Transverse colon (tissue), 4 donors: ENCODE measurements around the gene ZNF486. TPM values are rescaled to one million over a fixed set of nuclear protein-coding genes. Genes with fewer than 3 reads are reported as not detected.
A peak's percentile ranks its signal among the peaks of the same experiment; 100 is the strongest.
"Not testable (repeated sequence)": the region's sequence is repeated elsewhere in the genome, so short reads cannot be mapped to it uniquely, and the experiment has no call there.

Experiments
- DNase-seq: peaks from one replicate; pipeline ENCODE4 v3.0.0-alpha.2; 2019
- H3K27ac ChIP-seq, 4 donors: fragments of 200-600 bp; sonication (generic); 2 replicates each; pipeline ENCODE4 v1.5.1; 2016 to 2018; ENCODE audit warnings: inconsistent platforms in 4 of 4
- H3K27me3 ChIP-seq: fragments of 200-600 bp; sonication (generic); 2 replicates; pipeline ENCODE4 v1.5.1; 2017; ENCODE audit warnings: inconsistent platforms
- H3K36me3 ChIP-seq, 4 donors: fragments of 200-600 bp; sonication (generic); 2 replicates each; pipeline ENCODE4 v1.5.1; 2017 to 2019; ENCODE audit warnings: inconsistent platforms in 4 of 4
- H3K4me1 ChIP-seq, 4 donors: fragments of 200-600 bp; sonication (generic); 2 replicates each; pipeline ENCODE4 v1.5.1; 2017 to 2020; ENCODE audit warnings: inconsistent platforms in 4 of 4
- H3K4me3 ChIP-seq, 4 donors: fragments of 200-600 bp; sonication (generic); 1 replicate in 1 of 4; 2 replicates in 3 of 4; pipeline versions ENCODE4 v1.5.1 to v1.6.1; 2017 to 2019; ENCODE audit warnings: inconsistent platforms in 4 of 4
- H3K9me3 ChIP-seq, 2 donors: fragments of 200-600 bp; sonication (generic); 2 replicates each; pipeline ENCODE4 v1.5.1; 2017 to 2019; ENCODE audit warnings: inconsistent platforms in 2 of 2
- CTCF ChIP-seq, 5 experiments: fragments of 200-600 bp in 3 of 5; fragments of 450-650 bp in 2 of 5; sonication (generic) in 3 of 5; IDR thresholded peaks; 1 replicate in 2 of 5; 2 replicates in 3 of 5; pipeline ENCODE4 v1.5.1; 2016 to 2017; ENCODE audit warnings: antibody characterized with exemption in 5 of 5, inconsistent platforms in 3 of 5, mild to moderate bottlenecking in 2 of 5, moderate library complexity in 1 of 5
- EP300 ChIP-seq: sonication (generic); formaldehyde crosslinking; IDR thresholded peaks from one replicate; pipeline ENCODE4 v1.6.1; 2017; ENCODE audit warnings: antibody characterized with exemption, low read depth
- POLR2A ChIP-seq: fragments of 450-650 bp; IDR thresholded peaks from one replicate; pipeline ENCODE4 v1.6.1; 2016; ENCODE audit warnings: antibody characterized with exemption, mild to moderate bottlenecking, moderate library complexity
- POLR2AphosphoS5 ChIP-seq, 3 donors: sonication (generic); formaldehyde crosslinking; IDR thresholded peaks; one replicate each; pipeline ENCODE4 v1.6.1; 2016; ENCODE audit warnings: antibody characterized with exemption in 3 of 3
- WGBS, 2 donors: methylation state at CpG; one replicate each; pipeline ENCODE4 v1.1.5; 2018; ENCODE audit warnings: low coverage in 1 of 2; 5-methylcytosine and 5-hydroxymethylcytosine counted together
- in situ Hi-C, 4 donors: fragments of 200-750 bp; cut with MboI; loops; one replicate each; pipeline versions ENCODE4 v1.15.0 to v1.15.1; 2017; ENCODE audit warnings: low sequenced_read_pairs in 3 of 4, low pct_ligation_motif_present in 1 of 4, low pct_unique_long_range_greater_than_20kb in 1 of 4
- intact Hi-C: fragments of 100-400 bp; cut with DNase I; formaldehyde crosslinking; loops from one replicate; pipeline ENCODE4 v1.15.1; 2023; ENCODE audit warnings: low total_unique reads
- small RNA-seq, 4 donors: library from RNA; depleted of rRNA; stranded (forward); fragments of <200 nt; gene quantifications; one replicate each; pipeline ENCODE3, GENCODE V24; 2016
- total RNA-seq, 4 donors: library from RNA; depleted of rRNA; stranded (reverse); fragments of >200 nt; gene quantifications; one replicate each; pipeline ENCODE4 v1.1.0, GENCODE V29; 2016

Gene ZNF486
- total RNA-seq, 4 donors from 2014 or later, result 0.80 to 3.5 (median 3.3) TPM; not detected in 1

DNA sequence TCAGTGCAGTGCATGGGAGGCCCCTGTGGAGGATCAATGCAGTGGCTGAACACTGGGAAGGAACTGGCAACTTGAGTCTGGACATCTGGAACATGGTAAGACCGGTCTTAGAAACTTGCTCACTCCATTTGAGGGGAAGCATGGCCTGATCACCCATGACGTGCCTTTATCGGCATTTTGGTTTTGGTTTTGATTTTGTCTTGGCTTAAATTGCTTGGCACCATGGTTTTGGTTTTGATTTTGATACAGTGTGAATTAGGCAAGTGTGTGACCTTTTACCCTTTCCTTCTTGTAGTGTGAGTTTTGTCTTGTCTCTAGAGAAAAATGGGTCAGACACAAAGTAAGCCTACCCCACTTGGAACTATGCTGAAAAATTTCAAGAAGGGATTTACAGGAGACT is 77.3 kb downstream of the ZNF486 start:
- 63% methylated on average over 3 of the region's 3 CpGs; no CpG with 5 or more reads in 1 of the 2 donors for WGBS, 2 donors
- no peak overlapping the region for H3K27ac ChIP-seq
- H3K9me3 ChIP-seq, result no peaks in the 10 kb centered on the region
- TF ChIP-seq POLR2A (no peak), EP300 (no peak), CTCF (IDR thresholded peaks at IDR 0.05) (no peak), POLR2AphosphoS5 (IDR thresholded peaks at IDR 0.05) (no peak)
- intact Hi-C loops (no loop called here), in situ Hi-C loops (no loop called here)
- no peaks in the 10 kb centered on the region for H3K4me1 ChIP-seq
- H3K36me3 ChIP-seq, result no peaks in the 10 kb centered on the region
- no peak overlapping the region for H3K4me3 ChIP-seq
- no peaks in the 10 kb centered on the region for H3K27me3 ChIP-seq
- DNase-seq, result no peak

DNA sequence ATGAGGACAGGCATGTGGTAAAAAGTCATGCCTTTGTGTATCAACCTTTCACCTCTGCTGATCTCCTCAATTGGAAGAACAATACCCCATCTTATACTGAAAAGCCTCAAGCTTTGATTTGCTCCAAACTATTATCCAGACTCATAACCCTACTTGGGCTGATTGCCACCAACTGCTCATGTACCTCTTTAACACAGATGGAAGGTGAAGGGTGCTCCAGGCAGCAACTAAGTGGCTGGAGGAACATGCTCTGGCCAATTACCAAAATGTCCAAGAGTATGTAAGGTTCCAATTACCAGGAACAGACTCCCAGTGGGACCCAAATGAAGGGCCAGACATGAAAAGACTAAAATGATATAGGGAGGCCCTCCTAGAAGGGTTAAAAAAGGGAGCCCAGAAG is 78.3 kb downstream of the ZNF486 start:
- DNase-seq, result no peak
- no peaks in the 10 kb centered on the region for H3K9me3 ChIP-seq
- in situ Hi-C loops, result no loop called here
- intact Hi-C loops, result no loop called here
- no peaks in the 10 kb centered on the region for H3K27me3 ChIP-seq
- no peak for TF ChIP-seq CTCF (IDR thresholded peaks at IDR 0.05)
- TF ChIP-seq POLR2AphosphoS5 (IDR thresholded peaks at IDR 0.05), result no peak
- TF ChIP-seq EP300, result no peak
- no peak for TF ChIP-seq POLR2A
- no peak overlapping the region for H3K4me3 ChIP-seq
- no peaks in the 10 kb centered on the region for H3K4me1 ChIP-seq
- H3K36me3 ChIP-seq, result no peaks in the 10 kb centered on the region
- H3K27ac ChIP-seq, result no peak overlapping the region

DNA sequence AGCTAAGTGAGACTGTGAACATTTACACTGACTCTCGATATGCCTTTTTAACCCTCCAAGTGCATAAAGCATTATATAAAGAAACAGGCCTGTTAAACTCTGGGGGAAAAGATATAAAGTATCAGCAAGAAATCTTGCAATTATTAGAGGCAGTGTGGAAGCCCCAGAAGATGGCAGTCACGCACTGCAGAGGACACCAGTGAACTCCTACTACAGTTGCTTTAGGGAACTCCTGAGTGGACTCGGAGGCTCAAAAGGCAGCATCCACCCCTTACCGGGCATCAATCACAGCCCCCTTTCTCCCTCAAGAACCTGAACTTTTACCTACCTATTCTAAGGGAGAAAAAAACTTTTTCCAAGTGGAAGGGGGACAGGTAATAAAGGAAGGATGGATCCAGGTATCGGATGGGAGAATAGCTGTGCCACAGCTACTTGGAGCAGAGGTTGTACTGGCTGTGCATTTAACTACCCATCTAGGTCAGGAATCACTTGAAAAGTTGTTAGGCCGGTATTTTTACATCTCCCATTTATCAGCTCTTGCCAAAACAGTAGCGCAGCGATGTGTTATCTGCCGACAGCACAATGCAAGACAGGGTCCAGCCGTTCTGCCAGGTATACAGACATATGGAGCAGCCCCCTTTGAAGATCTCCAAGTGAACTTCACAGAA is 80.1 kb downstream of the ZNF486 start:
- intact Hi-C loops (no loop called here), in situ Hi-C loops (no loop called here)
- Histone ChIP-seq H3K36me3 (no peaks in the 10 kb centered on the region), H3K27ac (no peak overlapping the region), H3K4me3 (no peak overlapping the region), H3K4me1 (no peaks in the 10 kb centered on the region), H3K27me3 (no peaks in the 10 kb centered on the region), H3K9me3 (no peaks in the 10 kb centered on the region)
- DNase-seq, result no peak
- TF ChIP-seq EP300 (no peak), CTCF (IDR thresholded peaks at IDR 0.05) (peak in 3 of 5 experiments; percentile 30 to 33 (median 31)), POLR2AphosphoS5 (IDR thresholded peaks at IDR 0.05) (no peak)
- 54 to 60% methylated on average over 4 to 10 of the region's 10 CpGs for WGBS, 2 donors

DNA sequence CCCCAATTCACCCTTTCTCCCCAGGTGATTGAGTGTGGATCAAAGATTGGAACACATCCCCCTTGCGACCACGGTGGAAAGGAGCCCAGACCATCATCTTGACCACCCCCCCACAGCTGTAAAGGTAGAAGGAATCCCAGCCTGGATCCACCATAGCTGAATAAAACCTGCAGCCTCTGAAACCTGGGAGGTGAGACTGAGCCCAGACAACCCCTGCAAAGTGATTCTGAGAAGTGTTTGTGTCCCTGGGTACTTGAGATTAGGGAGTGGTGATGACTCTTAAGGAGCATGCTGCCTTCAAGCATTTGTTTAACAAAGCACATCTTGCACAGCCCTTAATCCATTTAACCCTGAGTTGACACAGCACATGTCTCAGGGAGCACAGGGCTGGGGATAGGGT is 81.2 kb downstream of the ZNF486 start:
- H3K4me3 ChIP-seq, DNase-seq, H3K27me3 ChIP-seq, H3K36me3 ChIP-seq, in situ Hi-C loops, intact Hi-C loops, H3K9me3 ChIP-seq, H3K27ac ChIP-seq, H3K4me1 ChIP-seq: not testable (repeated sequence)
- 88% methylated on average over 2 of the region's 2 CpGs; no CpG with 5 or more reads in 1 of the 2 donors for WGBS, 2 donors

Small RNA genes lying within 50 kb of the gene (small RNA-seq; reads per million reads assigned to genes)
- 0 reads per million in 4 donors for gene AC011447.4

Other genes starting within 250 kb of the ZNF486 start
- 1 to 10 TPM in 3 of 4 donors, not detected in 1; 4.8 to 6.0 (median 5.5) TPM for gene ZNF682, start 127.7 kb upstream of the ZNF486 start, total RNA-seq
- gene ZNF90, start 89.2 kb upstream of the ZNF486 start, total RNA-seq, result 10 to 100 TPM in 1 of 4 donors, 1 to 10 TPM in 3; 3.4 to 24.5 (median 7.0) TPM